GM19438 (cell line): ENCODE measurements around the gene BCAS3.
"Not testable (repeated sequence)": the region's sequence is repeated elsewhere in the genome, so short reads cannot be mapped to it uniquely, and the experiment has no call there.

Experiments
- ATAC-seq: cut with Tn5 transposase; IDR thresholded peaks from one replicate; pipeline ENCODE4 v1.9.1; 2021; ENCODE audit warnings: low read depth; ENCODE audit not compliant: unreplicated experiment

Gene BCAS3

GRCh38 chr17:61422116-61422799, 744.6 kb downstream of the BCAS3 start:
- no peak for ATAC-seq

DNA sequence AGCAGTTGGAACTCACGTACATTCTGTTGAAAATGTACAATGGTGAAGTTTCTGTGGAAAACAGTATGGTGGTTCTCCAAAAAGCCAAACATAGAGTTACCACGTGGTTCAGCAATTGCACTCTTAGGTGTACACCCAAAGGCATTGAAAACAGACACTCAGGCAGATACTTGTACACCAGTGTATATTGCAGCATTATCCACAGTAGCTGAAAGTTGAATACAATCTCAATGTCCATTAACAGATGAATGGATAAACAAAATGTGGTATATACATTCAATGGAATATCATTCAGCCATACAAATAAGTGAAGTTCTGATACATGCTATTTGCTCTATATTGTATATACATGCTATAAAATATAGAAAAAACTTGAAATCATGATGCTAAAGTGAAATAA, 745.2 kb downstream of the BCAS3 start:
- ATAC-seq: no peak

DNA sequence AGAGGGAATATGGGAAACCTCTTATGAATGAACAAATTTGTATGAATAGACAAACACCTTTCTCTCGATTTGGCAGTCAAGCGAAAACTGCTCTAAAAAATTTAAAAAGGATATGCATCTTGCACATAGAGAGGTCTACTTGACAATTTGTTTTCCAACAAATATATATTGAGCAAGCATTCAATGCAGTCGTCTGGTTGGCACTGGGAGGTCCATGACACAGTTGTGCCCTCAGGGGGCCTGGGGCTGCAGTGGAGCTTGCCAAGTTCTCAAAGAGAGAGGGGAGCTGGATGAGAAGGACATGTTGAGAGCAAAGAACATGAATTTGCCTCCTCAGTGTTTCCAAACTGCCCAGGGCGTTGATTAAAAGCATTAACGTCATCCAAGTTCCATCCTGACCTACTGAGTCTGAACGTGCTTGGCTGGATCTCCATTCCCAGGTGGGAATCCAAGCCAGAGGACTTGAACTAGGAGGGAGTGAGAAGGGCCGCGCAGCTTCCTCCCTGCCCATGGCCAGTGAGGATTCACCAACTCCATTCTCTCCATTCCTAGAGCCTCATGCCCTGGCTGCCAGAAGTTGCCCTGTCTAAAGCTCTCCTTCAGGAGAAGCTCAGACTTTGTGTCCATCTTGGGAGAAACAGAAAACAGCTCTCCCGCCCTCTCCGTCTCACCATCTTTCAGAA, 746.5 kb downstream of the BCAS3 start:
- ATAC-seq: no peak

DNA sequence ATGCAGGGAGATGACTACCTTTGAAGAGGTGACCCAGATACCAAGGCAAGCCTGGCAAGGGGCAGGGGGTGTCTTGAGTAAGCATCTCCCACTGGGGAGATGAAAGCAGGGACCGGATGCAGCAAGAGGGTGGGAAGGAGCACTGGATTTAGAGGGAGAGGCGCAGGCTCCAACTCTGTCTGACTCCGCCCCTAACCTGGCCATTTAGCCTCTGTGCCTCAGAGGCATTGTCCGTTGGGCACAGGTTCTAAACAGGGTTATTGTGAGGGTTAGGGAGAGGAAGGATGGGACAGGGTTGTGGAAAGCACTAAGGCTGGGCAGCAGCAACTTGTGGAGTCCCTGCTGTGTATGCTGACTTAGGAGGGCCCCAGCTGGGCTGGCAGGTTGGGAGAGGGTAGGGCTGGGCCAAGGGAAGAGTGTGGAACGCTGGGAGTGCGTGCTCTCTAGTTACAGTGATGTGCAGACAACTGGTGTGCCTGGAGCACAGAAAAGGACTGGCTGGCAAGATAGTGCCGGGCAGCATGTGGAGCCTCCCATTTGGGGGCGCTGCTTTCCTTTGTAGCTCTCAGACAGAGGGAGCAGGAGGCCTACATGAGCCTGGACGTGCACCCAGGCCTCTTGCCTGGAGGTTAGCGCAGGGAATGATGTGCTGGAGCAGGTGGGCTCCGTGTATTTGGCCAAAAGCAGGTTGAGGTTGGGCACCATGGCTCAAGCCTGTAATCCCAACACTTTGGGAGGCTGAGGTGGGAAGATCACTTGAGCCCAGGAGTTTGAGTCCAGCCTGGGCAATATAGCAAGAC, 748.2 kb downstream of the BCAS3 start:
- ATAC-seq: no peak

DNA sequence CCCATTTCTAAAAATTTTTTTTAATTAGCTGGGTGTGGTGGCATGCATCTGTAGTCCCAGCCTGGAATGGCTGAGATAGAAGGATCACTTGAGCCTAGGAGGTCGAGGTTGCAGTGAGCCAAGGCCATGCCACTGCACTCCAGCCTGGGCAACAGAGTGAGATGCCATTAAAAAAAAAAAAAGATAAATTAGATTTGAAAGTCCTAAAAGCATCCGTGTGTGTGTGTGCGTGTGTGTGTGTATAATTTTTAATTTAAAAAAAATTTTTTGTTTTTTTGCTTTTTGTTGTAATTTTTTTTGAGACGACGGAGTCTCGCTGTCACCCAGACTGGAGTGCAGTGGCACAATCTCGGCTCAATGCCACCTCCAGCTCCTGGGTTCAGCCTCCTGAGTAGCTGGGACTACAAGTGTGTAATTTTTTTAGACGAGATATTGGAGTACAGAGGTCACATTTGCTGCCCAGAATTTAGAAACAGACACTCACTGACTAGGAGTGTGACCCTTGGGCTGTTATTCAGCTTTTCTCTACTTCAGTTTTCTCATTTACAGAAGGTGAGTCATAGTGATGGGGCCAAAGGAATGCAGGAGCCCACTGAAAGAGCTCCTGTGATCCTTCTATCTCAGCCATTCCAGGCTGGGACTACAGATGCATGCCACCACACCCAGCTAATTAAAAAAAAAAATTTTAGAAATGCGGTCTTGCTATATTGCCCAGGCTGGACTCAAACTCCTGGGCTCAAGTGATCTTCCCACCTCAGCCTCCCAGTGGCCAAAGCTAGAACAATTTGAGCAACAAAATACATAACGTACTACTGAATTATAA, 749.0 kb downstream of the BCAS3 start:
- no peak for ATAC-seq

DNA sequence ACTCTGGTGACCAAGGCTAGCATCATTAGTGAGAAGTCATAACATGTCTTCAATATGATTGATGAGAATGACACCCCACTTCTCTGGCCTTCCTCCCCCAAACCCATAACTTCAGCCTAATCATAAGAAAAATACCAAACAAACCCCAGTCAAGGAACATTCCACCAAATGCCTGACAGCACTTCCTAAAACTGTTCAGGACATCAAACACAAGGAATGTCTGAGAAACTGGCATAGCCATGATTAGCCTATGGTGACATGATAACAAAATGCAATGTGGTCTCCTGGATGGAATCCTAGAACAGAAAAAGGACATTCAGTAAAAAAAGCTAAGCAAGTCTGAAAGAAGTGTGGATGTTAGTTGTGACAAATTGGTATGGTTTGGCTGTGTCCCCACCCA, 749.9 kb downstream of the BCAS3 start:
- no peak for ATAC-seq

GRCh38 chr17:61429274-61429673, 751.6 kb downstream of the BCAS3 start:
- no peak for ATAC-seq

DNA sequence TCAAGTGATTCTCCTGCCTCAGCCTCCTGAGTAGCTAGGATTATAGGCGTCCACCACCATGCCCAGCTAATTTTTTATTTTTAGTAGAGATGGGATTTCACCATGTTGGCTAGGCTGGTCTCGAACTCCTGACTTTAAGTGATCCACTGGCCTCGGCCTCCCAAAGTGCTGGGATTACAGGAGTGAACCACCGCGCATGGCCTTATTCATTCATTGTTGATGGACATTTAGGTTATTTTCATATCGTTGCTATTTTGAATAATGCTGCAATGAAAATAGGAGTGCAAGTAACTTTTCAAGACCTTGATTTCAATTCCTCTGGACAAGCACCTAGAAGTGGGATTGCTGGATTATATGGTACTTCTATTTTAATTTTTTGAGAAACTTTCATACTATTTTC, 752.2 kb downstream of the BCAS3 start:
- not testable (repeated sequence) for ATAC-seq

DNA sequence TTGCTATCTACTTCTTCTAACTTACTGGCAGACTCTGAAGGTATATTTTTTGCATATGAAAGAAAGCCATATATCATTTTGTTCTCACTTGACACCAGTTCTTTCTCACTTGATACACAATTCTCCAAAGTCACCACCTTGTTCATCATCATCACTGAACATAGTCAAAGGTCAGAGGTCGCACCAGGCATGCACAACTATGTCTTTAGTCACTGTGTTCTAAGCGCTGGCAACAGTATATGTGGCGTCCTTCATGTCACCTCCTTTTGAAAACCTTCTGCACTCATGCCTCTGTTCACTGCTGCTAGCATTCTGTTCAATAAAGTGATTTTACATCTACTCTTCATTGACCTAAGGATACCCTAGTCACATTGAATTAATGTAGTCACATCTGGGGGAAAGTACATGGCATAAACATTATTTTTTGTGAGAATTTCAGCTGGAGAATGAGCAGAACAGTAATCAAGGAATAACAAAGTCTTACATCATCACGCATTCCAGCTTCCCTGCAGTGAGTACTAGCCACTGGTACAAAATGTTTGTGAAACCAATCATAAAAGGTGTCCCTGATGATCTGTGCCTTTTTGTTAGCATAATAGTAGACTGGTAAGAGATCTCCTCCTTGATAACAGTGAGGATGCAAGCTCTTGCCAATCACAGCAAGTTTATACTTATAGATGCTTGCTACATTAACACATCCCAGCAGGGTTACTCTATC, 754.1 kb downstream of the BCAS3 start:
- ATAC-seq: no peak

GRCh38 chr17:61436273-61436672, 758.6 kb downstream of the BCAS3 start:
- ATAC-seq: no peak

GRCh38 chr17:61436995-61437704, 759.5 kb downstream of the BCAS3 start:
- ATAC-seq: no peak

DNA sequence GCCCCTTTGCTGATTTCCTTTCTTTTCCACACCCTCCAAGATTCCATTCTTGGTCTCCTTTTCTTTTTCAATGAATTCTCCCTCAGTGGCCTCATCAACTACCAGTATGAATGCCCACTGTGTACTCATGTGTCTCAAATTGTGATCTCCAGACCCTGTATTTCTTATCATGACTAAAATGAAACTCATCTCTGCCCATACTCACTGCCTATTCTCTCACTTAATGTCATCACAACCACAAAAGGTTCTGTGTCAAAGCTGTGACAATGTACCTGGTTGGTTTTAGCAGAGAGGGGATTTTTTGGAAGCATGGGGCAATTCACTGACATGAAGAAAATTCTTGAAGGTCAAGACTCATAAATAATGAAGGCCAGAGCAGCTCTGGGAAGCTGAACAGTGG, 763.0 kb downstream of the BCAS3 start:
- no peak for ATAC-seq

DNA sequence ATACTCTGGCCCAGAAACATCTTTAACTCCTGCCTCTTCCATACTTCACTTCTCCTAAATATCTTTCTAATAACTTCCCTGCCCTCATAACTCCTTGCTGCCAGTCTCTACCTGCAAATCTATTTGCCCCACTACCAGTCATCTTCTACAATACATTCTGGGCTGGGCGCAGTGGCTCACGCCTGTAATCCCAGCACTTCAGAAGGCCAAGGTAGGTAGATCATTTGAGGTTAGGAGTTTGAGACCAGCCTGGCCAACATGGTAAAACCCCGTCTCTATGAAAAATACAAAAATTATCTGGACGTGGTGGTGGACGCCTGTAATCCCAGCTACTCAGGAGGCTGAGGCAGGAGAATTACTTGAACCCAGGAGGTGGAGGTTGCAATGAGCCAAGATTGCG, 763.9 kb downstream of the BCAS3 start:
- ATAC-seq: not testable (repeated sequence)

- ATAC-seq: no peak
Observed at GRCh38 chr17:61442136-61442775, 764.6 kb downstream of the BCAS3 start.
